Right forelimb (tissue), 1 donor: Measurements from ENCODE around the gene CLASP1.
"Not testable (repeated sequence)": the region's sequence is repeated elsewhere in the genome, so short reads cannot be mapped to it uniquely, and the experiment has no call there.

Source experiments
- DNase-seq: peaks from one replicate; pipeline ENCODE4 v3.0.0-alpha.2; 2018

CLASP1 gene

GRCh38 chr2:121409966-121410365 lies 239.3 kb downstream of the CLASP1 start:
- DNase-seq = no peak

GRCh38 chr2:121409388-121409787 lies 239.9 kb downstream of the CLASP1 start:
- DNase-seq = no peak

- no peak for DNase-seq
Observed at GRCh38 chr2:121408641-121409040, 240.6 kb downstream of the CLASP1 start.

GRCh38 chr2:121405233-121405632 lies 244.0 kb downstream of the CLASP1 start:
- no peak for DNase-seq

GRCh38 chr2:121400201-121400600 lies 249.1 kb downstream of the CLASP1 start:
- DNase-seq = no peak

GRCh38 chr2:121398853-121399252 lies 250.4 kb downstream of the CLASP1 start:
- DNase-seq = no peak

- DNase-seq = no peak
Observed at GRCh38 chr2:121390082-121390692, 259.1 kb downstream of the CLASP1 start.

GRCh38 chr2:121388371-121388770 lies 260.9 kb downstream of the CLASP1 start:
- no peak for DNase-seq

GRCh38 chr2:121387591-121388325 lies 261.5 kb downstream of the CLASP1 start:
- no peak for DNase-seq

- no peak for DNase-seq
Observed at GRCh38 chr2:121386707-121387106, 262.6 kb downstream of the CLASP1 start.

GRCh38 chr2:121386102-121386501 lies 263.2 kb downstream of the CLASP1 start:
- DNase-seq = no peak

- no peak for DNase-seq
Observed at GRCh38 chr2:121382744-121383143, 266.5 kb downstream of the CLASP1 start.

GRCh38 chr2:121377646-121378045 lies 271.6 kb downstream of the CLASP1 start:
- DNase-seq = no peak

GRCh38 chr2:121376535-121377250 lies 272.6 kb downstream of the CLASP1 start:
- DNase-seq = no peak

- no peak for DNase-seq
Observed at GRCh38 chr2:121375621-121376159, 273.6 kb downstream of the CLASP1 start.

GRCh38 chr2:121374412-121375075 lies 274.7 kb downstream of the CLASP1 start:
- DNase-seq = not testable (repeated sequence)

- no peak for DNase-seq
Observed at GRCh38 chr2:121372721-121373353, 276.4 kb downstream of the CLASP1 start.

- DNase-seq = no peak
Observed at GRCh38 chr2:121372082-121372481, 277.2 kb downstream of the CLASP1 start.

- no peak for DNase-seq
Observed at GRCh38 chr2:121368836-121369235, 280.4 kb downstream of the CLASP1 start.

GRCh38 chr2:121368155-121368554 lies 281.1 kb downstream of the CLASP1 start:
- no peak for DNase-seq

GRCh38 chr2:121367246-121367900 lies 281.9 kb downstream of the CLASP1 start:
- DNase-seq = no peak

- no peak for DNase-seq
Observed at GRCh38 chr2:121366040-121366439, 283.2 kb downstream of the CLASP1 start.
